ENCODE data around the gene CELF2. TPM values are rescaled to one million over a fixed set of nuclear protein-coding genes. Genes with fewer than 3 reads are reported as not detected.

Gene CELF2
- total RNA-seq, 1 experiment from 2014 or later: 28.7 TPM

- no peaks in the 10 kb centered on the region for H3K9me3 Mint-ChIP-seq
- Histone ChIP-seq H3K4me1 (ENCODE audit: insufficient read depth, low read length) (no peaks in the 10 kb centered on the region), H2BK12ac (ENCODE audit: insufficient read length, low read depth, low read length) (no peak overlapping the region), H3T11ph (ENCODE audit: low read length) (no peak overlapping the region), H3K9me3 (ENCODE audit: control insufficient read depth, low read depth, low read length) (no peaks in the 10 kb centered on the region), H2BK120ac (ENCODE audit: low read depth, low read length, poor library complexity, severe bottlenecking) (no peak overlapping the region), H4K5ac (ENCODE audit: insufficient read length, low read depth, low read length) (no peak overlapping the region), H2BK20ac (ENCODE audit: low read depth, low read length, poor library complexity, severe bottlenecking) (no peak overlapping the region), H4K20me1 (ENCODE audit: control insufficient read depth, insufficient read depth, insufficient read length) (no peaks in the 10 kb centered on the region), H4K8ac (replicated peaks; ENCODE audit: insufficient read length, low read depth, low read length) (no peak overlapping the region), H2AFZ (ENCODE audit: low read length) (no peak overlapping the region), H2AK5ac (ENCODE audit: insufficient read length, low read length) (no peak overlapping the region), H3K56ac (ENCODE audit: insufficient read length, low read depth, low read length) (no peak overlapping the region), H3K23ac (ENCODE audit: insufficient read length, low read depth, low read length) (no peak overlapping the region), H3K79me2 (ENCODE audit: insufficient read depth, low read length) (no peaks in the 10 kb centered on the region), H3K27ac (ENCODE audit: insufficient read length, low read depth, low read length) (no peak overlapping the region), H3K23me2 (ENCODE audit: insufficient read length, low read depth, low read length, poor library complexity, severe bottlenecking) (no peaks in the 10 kb centered on the region), H2BK15ac (ENCODE audit: low read depth, low read length) (no peak overlapping the region), H3K14ac (ENCODE audit: insufficient read depth, low read length) (no peak overlapping the region; the same call in 1 of the 2 replicates), H2BK5ac (ENCODE audit: insufficient read length, low read length) (no peak overlapping the region), H3K9ac (ENCODE audit: extremely low read depth, insufficient read length, low read length) (no peak overlapping the region), H3K4ac (ENCODE audit: low read depth, low read length) (no peak overlapping the region), H3K4me2 (ENCODE audit: insufficient read depth, insufficient read length, low read length) (no peak overlapping the region), H3K79me1 (ENCODE audit: insufficient read depth, low read depth, low read length, poor library complexity, severe bottlenecking) (no peaks in the 10 kb centered on the region), H3K18ac (ENCODE audit: insufficient read length, low read depth, low read length) (no peak overlapping the region), H4K91ac (ENCODE audit: insufficient read length, low read depth, low read length) (no peak overlapping the region), H3K27me3 (ENCODE audit: insufficient read depth, low read length) (no peaks in the 10 kb centered on the region)
- H3K36me3 Mint-ChIP-seq (ENCODE audit: insufficient read depth in 1 of 3, low read depth in 3 of 3): peaks cover 3 to 46% (median 27%) of the 10 kb centered on the region in 3 experiments
- no peak for TF ChIP-seq CTCF (conservative IDR thresholded peaks at IDR 0.05)
- peak overlapping the region in 1 of 3 experiments; percentile 16; a peak in 1 of 7 replicates for H3K27ac Mint-ChIP-seq
- no peak overlapping the region for H3K4me3 Mint-ChIP-seq
- H3K27me3 Mint-ChIP-seq (ENCODE audit: low read depth): no peaks in the 10 kb centered on the region
- no CpG with 5 or more reads among the region's 13 CpGs for WGBS (ENCODE audit: extremely low coverage, insufficient read length, low lambda C conversion rate)
- peaks cover 3 to 8% of the 10 kb centered on the region in 2 experiments; a peak in 3 of 4 replicates for H3K4me1 Mint-ChIP-seq
- DNase-seq: no peak
Measured at GRCh38 chr10:11257440-11258090, 239.9 kb downstream of the CELF2 start.
